ENCODE results near the gene SAMD13. TPM values are rescaled to one million over a fixed set of nuclear protein-coding genes. Genes with fewer than 3 reads are reported as not detected.

The SAMD13 gene
- total RNA-seq, 2 donors from 2014 or later = 24.5 to 29.9 TPM

DNA sequence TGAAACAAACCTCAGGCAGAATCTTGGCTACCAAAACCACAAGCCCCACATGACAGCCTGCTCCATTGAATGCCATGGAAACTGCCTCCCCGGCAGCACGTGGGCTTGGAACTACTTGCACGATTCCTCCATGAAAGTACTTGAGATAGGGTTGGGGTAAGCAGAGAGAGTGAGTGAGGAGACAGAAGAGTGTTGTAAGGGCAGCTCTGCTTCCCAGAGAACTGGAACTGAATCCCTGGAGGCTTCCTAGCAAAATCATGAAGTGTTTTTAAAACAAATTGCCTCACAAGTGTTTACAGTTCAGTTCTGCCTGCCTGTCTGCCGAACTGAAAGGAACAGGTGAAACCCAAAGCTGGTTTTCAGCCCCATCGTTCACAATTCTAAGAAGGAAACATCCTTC, 61.5 kb downstream of the SAMD13 start:
- DNase-seq (no peak), ATAC-seq (no peak)
- intact Hi-C loops (cut with DNase I, micrococcal nuclease) = no loop called here

DNA sequence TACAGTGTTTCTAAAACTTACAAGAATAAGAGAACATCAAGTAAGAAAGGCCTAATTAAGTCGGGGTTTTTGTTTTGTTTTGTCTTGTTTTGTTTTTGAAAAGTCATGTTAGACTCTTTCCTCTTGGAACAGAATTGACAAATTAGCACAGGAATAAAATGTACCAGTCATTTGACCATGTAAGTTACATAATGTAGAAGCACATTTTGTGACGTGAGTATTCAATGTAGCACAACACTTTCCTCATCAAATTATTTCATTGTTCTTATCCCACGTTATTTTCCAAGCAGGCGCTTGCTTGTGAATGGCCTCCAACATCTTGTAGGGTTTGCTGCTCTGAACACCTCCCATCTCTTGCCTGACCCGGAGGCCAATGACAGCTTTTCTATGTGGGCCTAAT, 62.1 kb downstream of the SAMD13 start:
- no peak for ATAC-seq

DNA sequence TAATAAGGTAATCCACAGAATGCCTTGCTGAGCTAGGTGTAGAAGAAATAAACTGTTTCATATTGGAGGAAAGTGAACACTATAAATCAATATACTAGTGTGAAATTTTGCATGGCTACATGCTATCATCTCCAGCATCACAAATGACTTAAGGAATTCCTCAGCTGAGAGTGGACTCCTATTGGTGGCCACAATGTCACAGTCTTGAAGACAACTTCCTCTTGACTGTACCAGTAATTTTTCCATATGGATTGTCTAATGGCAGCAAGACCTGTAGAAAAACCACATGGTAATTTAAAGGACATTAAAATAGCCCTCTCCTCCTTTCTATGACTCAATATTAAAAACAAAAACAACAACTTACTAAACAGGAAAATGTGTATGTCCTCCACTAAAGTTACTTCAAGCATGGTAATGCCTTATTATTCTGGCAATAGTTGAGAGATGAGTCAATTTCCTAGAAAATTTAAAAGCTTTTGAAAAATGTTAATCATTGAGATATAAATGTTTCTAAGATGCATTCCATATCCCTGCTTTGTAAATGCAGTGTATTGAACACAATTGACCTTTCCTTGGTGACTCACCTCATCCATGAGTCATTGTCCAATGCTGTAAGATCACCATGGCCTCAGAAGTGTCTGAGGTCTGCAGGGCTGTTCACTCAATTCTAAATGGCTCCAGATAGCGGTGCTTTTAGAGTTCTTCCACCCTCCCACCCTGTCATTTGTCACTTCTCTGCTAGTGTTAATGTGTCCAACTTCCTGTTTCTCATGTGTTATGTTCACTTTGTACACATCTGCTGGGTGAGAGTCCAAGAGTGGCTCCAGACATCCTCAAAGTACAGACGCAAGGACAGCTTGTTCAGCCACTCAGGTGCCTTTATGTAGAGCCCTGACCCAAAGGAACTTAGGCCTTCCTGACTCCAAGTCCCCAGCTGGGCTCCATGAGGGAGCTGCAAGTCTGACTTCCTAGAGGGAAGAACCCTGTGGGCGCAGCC, 64.0 kb downstream of the SAMD13 start:
- peak in 1 of 2 donors; percentile 26 for DNase-seq
- intact Hi-C loops (cut with DNase I, micrococcal nuclease) = no loop called here

More for the DNA sequence above, 62.1 kb downstream of the SAMD13 start:
- intact Hi-C loops (cut with DNase I, micrococcal nuclease) = no loop called here
- no peak for DNase-seq

DNA sequence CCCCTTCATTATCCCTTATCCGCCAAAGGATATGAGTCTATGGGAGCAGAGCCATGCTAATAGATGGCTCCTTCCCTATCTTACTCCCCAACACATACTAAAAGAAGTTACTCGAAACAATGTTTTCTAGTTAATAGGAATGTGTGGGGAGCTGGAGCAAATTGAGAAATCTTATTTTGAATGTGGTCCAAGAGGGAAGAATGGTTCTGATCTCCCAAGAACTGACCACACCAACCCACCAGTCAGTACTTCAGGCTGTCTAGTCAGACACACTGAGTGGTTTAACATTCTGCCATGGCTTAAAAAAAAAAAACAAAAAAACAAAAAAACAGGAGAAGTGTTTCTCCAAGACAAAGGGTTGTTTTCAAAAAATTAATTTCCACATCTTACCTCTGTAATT, 65.3 kb downstream of the SAMD13 start:
- ATAC-seq (no peak), DNase-seq (no peak)
- intact Hi-C loops (cut with DNase I, micrococcal nuclease) = no loop called here

More for the DNA sequence above, 64.0 kb downstream of the SAMD13 start:
- ATAC-seq = peak; percentile 87

DNA sequence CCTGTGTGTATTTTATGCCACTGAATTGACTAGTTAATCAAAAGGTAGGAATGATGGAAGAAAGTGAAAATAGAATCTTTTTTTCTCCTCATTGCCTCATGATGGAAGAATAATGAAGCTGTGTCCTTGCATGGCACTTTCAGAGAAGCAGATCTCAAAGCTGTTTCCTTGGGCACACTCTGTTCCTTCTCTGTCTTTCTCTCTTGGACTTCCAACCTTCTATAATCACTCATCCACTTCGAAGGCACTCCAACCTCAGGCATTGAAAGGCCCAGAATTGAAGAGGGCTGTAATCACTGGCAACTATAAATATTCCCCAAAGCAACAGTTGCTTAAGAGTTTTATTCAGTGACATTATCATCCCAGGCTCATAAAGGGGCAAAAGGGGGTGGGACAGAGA, 65.7 kb downstream of the SAMD13 start:
- ATAC-seq = no peak
- DNase-seq = no peak
- intact Hi-C loops (cut with DNase I, micrococcal nuclease) = no loop called here

DNA sequence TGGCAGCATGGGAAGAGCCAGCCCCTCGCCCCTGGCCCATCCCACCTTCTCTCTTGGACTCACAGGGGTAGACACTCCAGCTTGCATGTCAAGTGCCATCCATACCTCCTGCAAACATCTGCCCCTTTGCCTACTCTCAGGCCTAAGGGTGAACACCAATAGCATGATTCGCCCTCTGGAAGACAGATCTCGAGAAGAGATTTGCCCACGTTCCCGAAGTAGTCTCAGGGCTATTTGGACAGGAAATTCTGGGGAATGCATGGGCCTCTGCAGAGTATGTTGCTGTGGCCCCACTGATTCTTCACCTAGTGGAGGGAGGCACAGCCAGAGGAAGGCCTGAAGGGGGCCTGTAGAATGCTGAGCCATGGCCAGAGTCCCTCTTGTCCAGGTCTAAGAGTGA, 66.9 kb downstream of the SAMD13 start:
- intact Hi-C loops (cut with DNase I, micrococcal nuclease) = no loop called here
- DNase-seq (no peak), ATAC-seq (no peak)

DNA sequence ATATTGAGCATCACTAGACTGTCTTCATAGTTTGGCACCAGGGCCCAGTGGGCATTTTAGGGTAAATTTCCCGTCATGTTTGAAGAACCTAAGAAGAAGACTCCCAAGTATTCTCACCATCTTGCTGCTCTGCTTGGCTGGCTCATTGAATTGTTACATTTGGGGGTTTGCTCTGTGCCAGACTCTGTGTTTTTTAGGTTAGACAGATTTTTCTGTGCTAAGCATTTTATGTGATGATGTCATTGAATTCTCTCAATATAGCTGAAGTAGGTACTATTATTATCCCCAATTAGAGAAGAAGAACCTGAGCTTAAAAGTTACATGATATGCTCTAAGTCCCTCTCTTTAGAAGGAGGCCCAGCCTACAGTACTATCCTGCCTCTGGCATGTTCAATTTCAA, 68.8 kb downstream of the SAMD13 start:
- no peak for DNase-seq
- intact Hi-C loops (cut with DNase I, micrococcal nuclease) = no loop called here
- ATAC-seq = no peak

DNA sequence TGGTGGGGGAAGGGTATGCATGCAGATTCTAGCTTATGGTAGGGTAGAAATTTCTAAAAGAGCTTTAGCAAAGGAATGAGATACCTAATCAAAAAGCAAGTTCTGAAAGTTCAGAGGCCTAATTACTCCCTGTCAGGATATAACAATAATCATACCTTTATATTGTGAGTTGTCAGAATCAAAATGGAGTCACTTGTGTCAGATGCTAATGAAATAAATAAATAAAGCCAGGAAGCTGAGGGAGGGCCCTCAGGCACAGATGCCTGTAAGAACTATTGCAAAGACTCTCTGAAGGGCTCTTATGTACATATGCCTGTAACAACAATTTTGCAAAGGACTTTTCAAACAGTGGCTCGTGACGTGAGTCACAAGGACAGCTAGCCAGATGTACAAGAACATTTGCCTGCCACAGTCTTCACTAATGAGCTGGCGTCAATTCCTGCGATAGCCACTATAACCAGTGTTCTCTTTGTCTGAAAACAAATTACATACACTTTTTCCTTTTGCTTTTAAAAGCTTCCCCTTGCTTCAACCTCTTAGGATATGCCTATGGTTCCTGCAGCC, 69.4 kb downstream of the SAMD13 start:
- DNase-seq = no peak
- intact Hi-C loops (cut with DNase I, micrococcal nuclease) = no loop called here
- ATAC-seq = no peak

DNA sequence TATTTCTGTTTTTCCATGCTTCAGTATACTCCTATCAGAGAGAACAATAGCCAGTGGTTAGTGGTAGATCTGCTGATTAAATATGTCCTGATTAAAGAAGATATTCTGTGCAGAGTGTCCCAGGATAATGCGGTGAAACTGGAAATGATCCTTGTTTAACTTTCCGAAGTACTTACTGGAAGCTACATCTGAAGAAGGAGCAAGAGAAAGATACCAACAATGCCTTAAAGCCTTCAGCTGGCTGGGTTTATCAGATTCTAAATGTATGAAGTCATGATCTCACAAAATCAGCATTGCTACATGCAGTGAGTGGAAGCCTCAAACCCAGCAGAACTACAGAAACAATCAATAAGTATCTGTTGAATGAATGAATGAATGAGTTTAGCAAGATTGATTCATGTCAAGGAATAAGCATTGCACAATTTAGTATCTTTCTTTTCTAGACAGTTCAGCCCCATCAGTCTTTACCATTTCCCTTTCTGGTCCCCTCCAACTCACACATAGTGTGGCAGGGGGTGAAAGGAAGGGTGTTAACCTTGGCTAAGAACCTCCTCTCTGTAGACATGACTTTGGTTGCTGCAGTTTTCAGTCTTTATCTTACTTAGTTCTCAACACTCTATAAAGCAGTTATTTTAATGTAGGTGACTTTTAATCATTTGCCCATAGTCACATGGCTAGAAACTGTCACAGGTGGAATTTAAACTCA, 72.1 kb downstream of the SAMD13 start:
- DNase-seq (no peak), ATAC-seq (no peak)
- intact Hi-C loops (cut with DNase I, micrococcal nuclease) = no loop called here

DNA sequence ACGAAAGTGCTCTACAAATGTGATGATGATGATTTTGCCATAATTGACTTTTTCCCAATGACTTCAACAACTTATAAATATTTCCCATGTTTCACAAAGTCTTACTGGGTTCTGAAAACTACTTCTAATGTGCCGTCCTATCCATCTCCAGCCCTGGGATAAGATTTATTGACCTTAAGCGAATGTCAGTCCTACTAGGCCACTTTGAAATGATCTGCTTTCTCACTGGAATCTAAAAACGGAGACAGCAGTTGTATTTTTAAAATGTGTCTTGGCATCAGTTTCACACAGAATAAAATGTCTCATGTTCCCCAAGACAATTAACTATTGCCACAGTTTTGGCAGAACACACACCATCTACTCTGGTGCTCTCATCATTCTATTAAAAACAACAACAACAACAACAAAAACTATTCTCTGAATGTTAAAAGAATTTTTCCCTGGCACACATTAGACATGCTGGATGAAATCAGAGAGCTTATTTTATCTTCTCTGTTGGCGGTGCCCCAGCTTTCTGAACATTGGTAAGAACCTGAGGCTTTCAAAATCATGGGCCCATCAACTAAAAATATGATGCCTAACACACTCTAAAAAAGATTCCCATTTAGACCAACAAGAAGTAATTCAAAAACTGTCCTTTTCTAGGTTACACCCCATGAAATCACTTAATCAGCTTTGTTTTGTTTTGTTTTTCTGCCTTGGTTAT, 73.6 kb downstream of the SAMD13 start:
- ATAC-seq = no peak
- DNase-seq = no peak
- intact Hi-C loops (cut with DNase I, micrococcal nuclease) = no loop called here

DNA sequence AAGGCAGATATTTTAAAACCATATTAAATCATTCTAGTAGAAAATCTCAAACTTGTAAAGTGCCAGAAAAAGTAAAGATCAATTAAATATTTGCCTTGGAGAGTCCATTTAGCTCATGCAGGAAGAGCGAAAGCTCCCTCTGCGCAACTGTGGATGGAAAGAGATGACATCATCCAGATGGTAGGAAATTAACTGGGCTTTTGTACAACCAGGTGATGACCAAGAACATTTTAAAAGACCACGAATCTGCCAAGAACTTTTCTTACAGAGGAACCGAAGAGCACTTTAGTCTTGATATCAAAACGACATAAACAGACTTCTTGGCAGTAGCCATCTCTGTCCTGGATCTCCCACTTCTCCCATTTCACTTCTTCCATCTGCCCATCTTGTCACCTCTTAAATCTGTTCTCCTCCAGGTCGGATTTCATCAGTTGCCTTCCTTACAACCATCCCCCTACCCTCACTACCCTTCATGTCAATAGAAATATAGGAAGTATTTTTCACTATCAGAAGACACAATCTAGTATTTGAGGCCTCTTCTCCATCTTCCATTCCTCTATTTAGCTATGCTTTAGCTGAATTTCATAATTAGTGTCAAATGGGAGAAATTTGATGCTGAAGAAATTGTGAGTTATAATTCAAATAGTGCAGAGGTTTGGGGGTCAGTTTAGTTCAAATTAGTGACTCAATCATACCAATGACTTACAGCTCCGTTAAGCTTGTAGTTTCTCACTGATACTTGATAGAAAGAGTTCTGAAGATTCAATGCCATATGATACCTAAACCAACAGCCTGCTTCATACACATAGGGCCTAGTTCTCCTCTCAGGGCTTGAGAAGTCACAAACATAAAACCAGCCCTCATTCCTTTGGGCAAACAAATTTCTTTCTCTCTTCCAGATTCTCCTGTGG, 74.7 kb downstream of the SAMD13 start:
- no peak for ATAC-seq
- intact Hi-C loops (cut with DNase I, micrococcal nuclease) = no loop called here
- DNase-seq = no peak

DNA sequence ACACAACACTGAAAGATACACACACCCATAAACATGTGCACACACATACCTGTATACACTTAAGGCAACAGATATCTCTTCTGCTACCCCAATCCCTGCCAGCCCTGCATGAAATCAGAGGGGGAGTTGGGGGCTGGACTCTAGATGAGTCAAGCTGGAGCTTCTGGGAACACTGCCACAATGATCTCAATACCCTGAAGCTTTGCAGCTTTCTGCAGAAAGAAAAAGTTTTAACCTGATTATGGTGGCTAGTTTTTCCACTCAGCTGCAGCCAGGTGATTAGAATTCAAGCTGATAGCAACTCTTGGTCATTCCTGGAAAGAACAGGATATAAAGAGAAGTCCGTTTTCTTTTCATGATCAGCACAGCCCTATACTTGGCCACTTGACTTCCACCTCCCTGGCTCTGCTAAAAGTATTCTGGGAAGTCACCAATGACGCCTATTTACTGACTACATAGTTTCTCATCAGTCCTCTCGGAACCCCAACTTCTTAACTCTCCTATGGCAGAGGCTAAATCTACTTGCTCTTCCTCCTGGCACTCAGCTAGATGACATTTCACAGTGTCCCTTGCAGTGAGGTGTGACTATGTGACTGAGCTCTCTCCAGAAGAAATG, 76.1 kb downstream of the SAMD13 start:
- DNase-seq (no peak), ATAC-seq (no peak)
- intact Hi-C loops (cut with DNase I, micrococcal nuclease) = no loop called here

DNA sequence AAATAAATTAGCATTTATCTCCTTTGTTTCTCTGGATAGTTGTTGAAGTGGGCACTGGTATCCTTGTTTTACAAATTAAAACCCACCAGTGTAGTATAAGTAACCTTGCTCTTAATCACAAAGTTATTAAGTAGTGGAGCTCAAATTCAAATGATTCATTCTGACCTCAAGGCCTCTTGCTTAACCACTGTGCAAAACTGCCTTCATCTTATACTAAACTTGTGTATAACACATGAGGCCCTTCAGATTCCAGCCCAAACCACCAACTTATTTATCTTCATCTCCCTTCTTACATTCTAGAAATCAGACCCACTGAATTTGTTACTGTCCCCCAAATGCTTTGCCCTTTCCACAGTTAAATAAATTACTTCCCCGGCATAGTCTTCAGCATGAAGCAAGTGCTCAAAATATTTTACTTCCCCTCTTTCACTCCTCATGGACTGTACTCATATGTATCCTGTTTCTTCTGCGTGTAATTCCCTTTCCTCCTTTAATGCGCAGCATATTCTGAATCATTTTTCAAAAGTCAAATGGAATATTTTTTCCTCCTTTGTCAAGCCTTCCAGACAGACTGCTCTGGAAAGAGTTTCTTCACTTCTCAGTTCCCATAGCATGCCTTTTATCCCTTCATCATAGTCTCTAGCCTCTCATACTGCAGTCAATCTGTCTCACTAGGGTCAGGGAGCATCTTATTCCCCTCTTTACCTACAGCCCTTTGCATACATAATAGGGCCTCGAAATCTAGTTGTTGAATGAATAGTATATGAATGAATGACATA, 77.8 kb downstream of the SAMD13 start:
- ATAC-seq (no peak), DNase-seq (no peak)
- intact Hi-C loops (cut with DNase I, micrococcal nuclease) = no loop called here

DNA sequence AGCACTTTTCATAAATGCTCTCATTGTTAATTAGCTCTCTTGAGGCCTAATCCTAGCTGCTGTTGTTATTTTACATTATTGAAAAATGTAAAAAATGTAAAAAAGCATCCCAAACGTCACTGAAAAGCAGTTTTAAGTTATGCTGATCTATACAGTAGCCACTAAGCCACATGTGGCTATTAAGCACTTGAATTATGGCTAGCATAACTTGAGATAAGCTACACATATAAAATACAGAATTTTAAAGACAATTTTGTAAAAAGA, 78.3 kb downstream of the SAMD13 start:
- intact Hi-C loops (cut with DNase I, micrococcal nuclease) = no loop called here
- ATAC-seq (no peak), DNase-seq (no peak)

DNA sequence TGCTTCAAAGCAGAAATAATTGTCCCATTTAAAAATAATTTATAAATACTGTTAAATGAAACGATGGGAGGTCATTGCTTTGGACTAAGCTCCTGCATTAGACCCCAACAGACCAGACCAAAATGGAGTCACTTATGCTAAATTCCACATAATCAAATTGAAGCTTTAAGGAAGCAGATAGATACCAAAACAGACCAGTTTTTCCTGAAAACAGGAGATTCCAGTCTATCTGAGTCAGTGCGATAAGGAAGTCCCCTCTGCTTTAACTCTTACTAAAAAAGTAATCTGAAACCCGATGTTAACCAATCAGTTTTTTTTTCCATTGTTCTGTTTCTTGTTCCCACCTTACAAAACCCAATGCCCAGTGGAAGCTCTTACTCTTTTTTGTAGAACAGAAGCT, 80.6 kb downstream of the SAMD13 start:
- ATAC-seq (no peak), DNase-seq (no peak)
- intact Hi-C loops (cut with DNase I, micrococcal nuclease) = no loop called here

DNA sequence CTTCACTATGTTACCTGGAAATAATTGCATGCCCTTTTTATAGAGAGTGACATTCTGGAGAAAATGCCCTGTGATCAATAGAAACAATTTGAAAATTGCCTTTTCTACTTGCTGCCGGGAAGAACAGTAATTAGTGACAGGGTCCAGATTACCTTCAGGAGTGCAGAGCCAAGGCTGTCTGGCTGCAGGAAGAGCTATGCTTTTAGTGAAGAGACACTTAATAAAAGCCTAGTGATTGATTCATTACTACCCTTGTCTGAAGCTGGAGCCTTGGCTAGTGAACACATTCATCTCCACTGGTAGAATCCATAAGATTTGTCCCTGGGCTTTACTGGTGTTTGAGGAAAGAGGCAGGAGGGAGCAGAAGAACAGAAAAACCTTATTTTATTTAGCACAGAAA, 83.8 kb downstream of the SAMD13 start:
- ATAC-seq (no peak), DNase-seq (no peak)
- intact Hi-C loops (cut with DNase I, micrococcal nuclease) = no loop called here

DNA sequence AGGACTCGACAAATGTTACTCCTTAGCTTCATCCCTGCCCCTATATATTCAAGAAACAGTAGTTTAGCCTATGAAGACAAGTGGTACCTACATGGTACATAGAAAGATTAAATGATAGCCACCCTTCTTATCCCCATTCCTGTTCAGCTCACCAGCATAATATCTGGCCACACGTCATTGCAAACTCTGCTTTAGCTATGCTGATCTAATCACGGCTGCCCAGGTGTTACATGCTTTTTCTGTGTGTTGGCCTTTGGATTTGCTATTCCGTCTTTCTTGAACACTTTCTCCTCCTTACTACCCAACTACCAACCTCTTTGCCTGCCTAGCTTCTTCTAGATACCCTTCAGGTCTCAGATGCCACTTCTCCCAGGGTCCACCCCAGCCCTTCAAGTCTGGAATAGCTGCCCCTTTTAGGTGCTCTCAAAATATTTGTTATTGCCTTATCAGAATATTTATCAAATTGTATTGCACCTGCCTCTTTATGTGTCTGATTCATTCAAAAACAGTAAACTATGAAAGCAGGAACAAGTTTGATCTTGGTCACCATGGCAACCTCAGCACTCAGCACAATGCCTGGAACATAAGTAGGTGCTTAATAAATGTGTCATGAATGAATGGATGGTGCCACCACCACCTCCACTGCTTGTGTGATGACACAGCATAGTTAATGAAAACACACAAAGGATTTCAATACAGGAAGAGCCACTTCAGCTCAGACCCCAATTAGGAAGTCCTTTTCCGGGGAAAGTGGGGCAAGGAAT, 85.4 kb downstream of the SAMD13 start:
- intact Hi-C loops (cut with DNase I, micrococcal nuclease) = no loop called here
- ATAC-seq (no peak), DNase-seq (no peak)

Data from left colon (tissue), 2 donors.